ENCODE results near the gene ALPP.

- TF ChIP-seq YY1 (IDR thresholded peaks at IDR 0.05; ENCODE audit: insufficient read depth, insufficient read length) (no peak), SUZ12 (IDR thresholded peaks at IDR 0.05; ENCODE audit: extremely low read depth, insufficient read depth, insufficient read length) (no peak)
Measured at GRCh38 chr2:232382331-232383225, 4.0 kb downstream of the ALPP start.

Measured in NT2/D1 (cell line).